ENCODE measurements around the gene KIAA0825.

Gene KIAA0825

GRCh38 chr5:94313188-94313587 lies 305.2 kb downstream of the KIAA0825 start:
- DNase-seq (ENCODE audit: low spot score) = no peak

GRCh38 chr5:94312298-94312697 lies 306.1 kb downstream of the KIAA0825 start:
- DNase-seq (ENCODE audit: low spot score) = no peak

GRCh38 chr5:94310833-94311232 lies 307.6 kb downstream of the KIAA0825 start:
- DNase-seq (ENCODE audit: low spot score) = no peak

- DNase-seq (ENCODE audit: low spot score) = no peak
Observed at GRCh38 chr5:94309141-94309540, 309.3 kb downstream of the KIAA0825 start.

- DNase-seq (ENCODE audit: low spot score) = no peak
Observed at GRCh38 chr5:94308442-94308841, 310.0 kb downstream of the KIAA0825 start.

GRCh38 chr5:94304146-94304545 lies 314.3 kb downstream of the KIAA0825 start:
- DNase-seq (ENCODE audit: low spot score) = no peak

- DNase-seq (ENCODE audit: low spot score) = no peak
Observed at GRCh38 chr5:94288937-94289336, 329.5 kb downstream of the KIAA0825 start.

GRCh38 chr5:94285984-94286383 lies 332.4 kb downstream of the KIAA0825 start:
- DNase-seq (ENCODE audit: low spot score) = no peak

- no peak for DNase-seq (ENCODE audit: low spot score)
Observed at GRCh38 chr5:94283093-94283492, 335.3 kb downstream of the KIAA0825 start.

- no peak for DNase-seq (ENCODE audit: low spot score)
Observed at GRCh38 chr5:94281236-94281801, 337.1 kb downstream of the KIAA0825 start.

GRCh38 chr5:94276751-94277150 lies 341.7 kb downstream of the KIAA0825 start:
- no peak for DNase-seq (ENCODE audit: low spot score)

- DNase-seq (ENCODE audit: low spot score) = no peak
Observed at GRCh38 chr5:94276048-94276447, 342.4 kb downstream of the KIAA0825 start.

GRCh38 chr5:94274707-94275106 lies 343.7 kb downstream of the KIAA0825 start:
- no peak for DNase-seq (ENCODE audit: low spot score)

- no peak for DNase-seq (ENCODE audit: low spot score)
Observed at GRCh38 chr5:94268226-94268625, 350.2 kb downstream of the KIAA0825 start.

GRCh38 chr5:94267350-94267899 lies 351.0 kb downstream of the KIAA0825 start:
- DNase-seq (ENCODE audit: low spot score) = no peak

- no peak for DNase-seq (ENCODE audit: low spot score)
Observed at GRCh38 chr5:94266170-94266569, 352.2 kb downstream of the KIAA0825 start.

- DNase-seq (ENCODE audit: low spot score) = no peak
Observed at GRCh38 chr5:94263068-94263467, 355.3 kb downstream of the KIAA0825 start.

- DNase-seq (ENCODE audit: low spot score) = no peak
Observed at GRCh38 chr5:94260096-94260495, 358.3 kb downstream of the KIAA0825 start.

- DNase-seq (ENCODE audit: low spot score) = no peak
Observed at GRCh38 chr5:94254214-94254613, 364.2 kb downstream of the KIAA0825 start.

GRCh38 chr5:94250985-94251384 lies 367.4 kb downstream of the KIAA0825 start:
- DNase-seq (ENCODE audit: low spot score) = no peak

GRCh38 chr5:94249430-94249829 lies 369.0 kb downstream of the KIAA0825 start:
- no peak for DNase-seq (ENCODE audit: low spot score)

- DNase-seq (ENCODE audit: low spot score) = no peak
Observed at GRCh38 chr5:94248175-94248875, 370.1 kb downstream of the KIAA0825 start.

- no peak for DNase-seq (ENCODE audit: low spot score)
Observed at GRCh38 chr5:94245608-94246007, 372.8 kb downstream of the KIAA0825 start.

- DNase-seq (ENCODE audit: low spot score) = no peak
Observed at GRCh38 chr5:94244921-94245320, 373.5 kb downstream of the KIAA0825 start.

All from ecto neural progenitor cell (in vitro differentiated cells).